Endothelial cell of hepatic sinusoid (primary cell): ENCODE results near the gene GPR87.

Experiments
- in situ Hi-C: cut with HindIII; loops from 2 replicates; pipeline ENCODE4 v1.10.0; 2017; ENCODE audit warnings: low sequenced_read_pairs

The GPR87 gene

GRCh38 chr3:151316267-151316991 is at the start of gene GPR87:
TSS of gene GPR87 (minus strand) at chr3:151316820. CDS start at chr3:151300100, 16,720 bp downstream.
- in situ Hi-C loops: no loop called here

DNA sequence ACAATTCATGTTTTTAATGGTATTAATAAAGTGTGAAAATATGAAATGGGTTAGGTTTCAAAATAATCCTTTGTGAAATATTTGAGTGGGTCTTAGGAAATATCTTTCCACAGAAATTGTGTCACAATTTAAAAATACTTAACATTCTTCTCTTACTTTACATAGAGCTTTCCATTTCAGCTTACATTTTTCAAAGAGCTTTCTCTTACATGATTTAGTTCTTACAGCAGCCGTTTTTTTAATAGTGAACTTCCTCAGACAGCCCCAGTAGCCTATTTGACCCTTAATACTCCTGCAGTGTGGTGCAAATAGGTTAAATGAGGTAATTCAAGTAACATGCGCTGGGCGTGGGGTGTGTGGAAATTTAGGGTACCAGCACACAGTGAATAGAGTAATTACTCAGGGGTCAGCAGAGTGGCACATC is 46.1 kb upstream of the GPR87 start:
- in situ Hi-C loops: no loop called here

DNA sequence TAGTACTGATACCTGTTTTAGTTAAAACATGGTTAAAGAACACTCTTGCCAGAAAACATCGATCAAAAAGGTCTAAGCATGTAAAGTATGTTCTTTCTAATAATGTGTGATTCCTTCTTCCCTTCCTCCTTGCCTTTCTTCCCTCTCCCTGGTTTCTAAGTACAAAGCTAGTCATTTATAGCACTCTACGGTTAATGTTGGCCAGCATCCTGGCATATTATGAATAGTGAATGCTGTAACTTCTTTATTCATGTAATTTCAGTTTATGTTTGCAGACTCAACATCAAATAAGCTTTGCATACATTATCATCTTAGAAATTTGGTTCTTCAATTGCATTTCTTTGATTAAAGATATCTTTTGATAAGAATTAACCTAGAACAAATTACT is 40.8 kb upstream of the GPR87 start:
- in situ Hi-C loops: no loop called here

DNA sequence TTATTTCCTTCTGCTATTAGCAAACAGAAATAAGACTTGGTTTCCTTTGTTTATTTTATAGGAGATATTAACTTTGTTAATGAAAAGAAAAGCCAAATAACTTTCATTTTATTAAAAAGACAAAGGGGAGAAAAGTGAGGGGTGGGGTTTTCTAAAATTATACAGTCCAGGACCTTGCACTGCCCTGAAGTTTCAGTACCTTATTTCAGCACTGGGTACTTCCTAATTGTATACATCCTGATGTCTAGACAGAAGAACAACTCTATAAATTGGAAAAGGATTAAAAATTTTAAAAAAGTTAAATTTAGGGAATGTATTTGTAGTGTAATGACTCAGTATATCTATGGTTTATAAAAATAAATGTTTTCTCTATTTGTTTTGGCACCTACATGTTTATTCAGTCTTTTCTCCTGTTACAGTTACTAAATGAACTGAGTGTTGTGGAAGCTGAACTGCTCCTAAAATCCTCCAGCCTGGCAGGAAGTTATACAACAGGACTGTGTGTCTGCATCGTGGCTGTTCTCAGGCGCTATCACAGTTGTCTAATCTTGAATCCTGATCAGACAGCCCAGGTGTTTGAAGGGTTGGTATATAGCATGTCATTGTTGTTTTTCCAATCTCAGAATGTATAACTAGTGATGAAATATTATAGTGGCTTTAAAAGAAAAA is 40.3 kb upstream of the GPR87 start:
- in situ Hi-C loops: no loop called here

GRCh38 chr3:151351648-151352047 is 35.0 kb upstream of the GPR87 start:
- in situ Hi-C loops: no loop called here

- in situ Hi-C loops: no loop called here
Observed at GRCh38 chr3:151351219-151351618, 34.6 kb upstream of the GPR87 start.

GRCh38 chr3:151350656-151351055 is 34.0 kb upstream of the GPR87 start:
- in situ Hi-C loops: no loop called here

- in situ Hi-C loops: no loop called here
Observed at GRCh38 chr3:151347432-151347831, 30.8 kb upstream of the GPR87 start.

- in situ Hi-C loops: no loop called here
Observed at GRCh38 chr3:151346292-151346691, 29.7 kb upstream of the GPR87 start.

GRCh38 chr3:151345859-151346258 is 29.2 kb upstream of the GPR87 start:
- in situ Hi-C loops: no loop called here

DNA sequence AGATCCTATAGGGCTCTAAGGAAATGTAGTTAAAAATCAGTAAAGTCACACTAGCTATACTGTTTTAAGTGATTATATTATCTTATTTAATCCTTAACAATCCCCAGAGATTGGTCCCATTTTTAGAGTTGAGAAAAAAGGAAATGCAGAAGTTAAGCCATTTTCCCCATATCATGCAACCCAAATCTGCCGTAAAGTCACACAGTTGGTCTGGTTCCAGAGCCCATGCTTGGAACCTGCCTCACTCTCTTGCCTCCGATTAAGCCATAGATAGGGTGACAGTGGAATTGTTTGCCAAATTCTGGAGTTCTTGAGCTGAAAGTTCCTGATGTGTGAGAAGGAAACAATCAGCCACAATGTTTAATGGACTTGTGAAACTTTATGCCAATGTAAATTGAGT is 15.1 kb upstream of the GPR87 start:
- in situ Hi-C loops: no loop called here

- in situ Hi-C loops: no loop called here
Observed at GRCh38 chr3:151330899-151331298, 14.3 kb upstream of the GPR87 start.

DNA sequence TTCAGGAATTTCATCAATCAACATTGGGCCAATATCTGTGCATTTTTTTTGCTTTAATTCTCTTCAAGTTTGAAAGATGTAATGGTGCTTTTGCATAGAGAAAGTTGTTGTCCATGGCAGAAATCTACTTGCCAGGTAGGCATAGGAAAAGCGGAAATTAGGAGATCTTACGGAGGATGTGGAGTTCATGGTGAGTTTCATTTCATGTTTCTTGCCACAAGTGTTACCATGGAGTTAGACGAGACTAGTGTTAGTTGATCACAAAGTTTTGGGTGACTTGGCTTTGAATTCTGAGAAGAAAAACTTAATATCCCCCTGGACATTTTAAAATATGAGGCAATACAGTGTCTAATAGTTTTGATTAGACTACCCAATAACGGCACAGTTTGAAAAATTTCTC is 13.8 kb upstream of the GPR87 start:
- in situ Hi-C loops: no loop called here

DNA sequence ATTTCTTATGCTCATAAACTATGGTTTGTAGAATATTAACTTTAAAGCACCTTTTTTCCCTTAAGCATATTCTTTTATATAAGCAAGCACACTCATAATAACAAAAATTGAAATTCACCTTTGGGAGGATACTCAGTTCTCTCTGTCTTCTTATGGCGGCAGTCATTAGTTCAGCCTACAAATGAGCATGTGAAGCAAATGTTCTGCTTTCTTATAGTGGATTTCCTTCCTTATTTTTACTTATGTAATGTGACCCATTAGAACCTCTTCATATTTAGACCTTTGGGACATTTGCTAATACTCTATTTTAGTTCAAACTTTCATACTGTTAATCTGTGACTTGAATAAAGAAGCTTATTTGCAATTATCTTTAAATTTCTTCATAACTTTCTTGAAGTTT is 12.7 kb upstream of the GPR87 start, which contains the start of gene P2RY13:
TSS of gene P2RY13 (minus strand) at position 187 of the 400 bp plus-strand sequence. CDS start at position 166, 21 bp downstream.
- in situ Hi-C loops: loop anchor here (5.0 kb wide), 1 partner anchor 92 kb away; no protein-coding TSS in a partner anchor

DNA sequence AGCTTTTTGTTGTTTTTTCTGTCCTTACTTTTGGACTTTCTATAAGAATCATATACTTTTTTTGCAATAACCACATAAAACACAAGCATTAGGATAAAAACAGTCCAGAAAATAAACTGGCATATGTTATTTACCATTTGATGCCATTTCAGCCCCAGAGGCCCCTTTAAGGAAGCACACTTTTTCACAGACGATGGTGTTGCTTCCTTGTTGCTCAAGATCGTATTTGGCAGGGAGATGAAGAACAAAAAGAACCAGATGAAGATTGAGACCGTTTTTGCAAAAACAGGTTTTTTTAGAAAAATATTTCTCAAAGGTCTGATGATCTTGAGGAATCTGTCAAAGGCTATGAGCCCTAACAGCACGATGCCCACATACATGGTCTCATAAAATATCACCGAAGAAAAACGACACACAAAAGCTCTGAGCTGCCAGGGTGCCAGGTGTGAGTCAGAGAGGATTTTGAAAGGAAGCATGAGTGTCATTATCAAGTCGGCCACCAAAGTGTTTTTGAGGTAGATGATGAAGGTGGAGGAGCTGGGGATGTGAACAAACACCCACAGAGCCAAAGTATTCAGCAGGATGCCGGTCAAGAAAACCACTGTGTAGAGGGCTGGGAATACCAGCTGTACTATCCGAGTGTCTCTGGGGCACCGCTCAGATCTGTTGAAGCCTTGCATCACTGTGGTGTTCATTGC is 11.8 kb upstream of the GPR87 start:
- in situ Hi-C loops: loop anchor here (5.0 kb wide), 1 partner anchor 91 kb away; no protein-coding TSS in a partner anchor

GRCh38 chr3:151327571-151328198 is 11.1 kb upstream of the GPR87 start:
- in situ Hi-C loops: loop anchor here (5.0 kb wide), 1 partner anchor 90 kb away; no protein-coding TSS in a partner anchor

DNA sequence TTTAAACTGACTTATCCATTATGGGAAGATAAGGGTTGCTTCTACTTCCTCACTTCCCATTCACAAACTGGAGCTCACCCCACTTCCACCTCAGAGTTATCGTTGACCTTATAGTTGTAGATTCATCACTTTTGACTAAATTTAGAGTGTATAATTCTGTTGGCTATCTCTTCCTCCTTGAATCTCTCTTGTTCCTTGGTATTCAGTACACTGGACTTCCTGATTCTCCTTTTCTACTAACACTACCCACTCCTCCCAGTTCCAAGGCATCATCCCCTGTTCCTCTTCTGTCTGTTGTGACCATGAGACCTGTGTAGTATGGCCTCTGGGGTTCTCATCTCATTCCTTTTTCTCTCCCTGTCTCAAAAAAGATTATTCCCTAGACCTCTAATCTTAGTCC is 5.9 kb upstream of the GPR87 start:
- in situ Hi-C loops: no loop called here

DNA sequence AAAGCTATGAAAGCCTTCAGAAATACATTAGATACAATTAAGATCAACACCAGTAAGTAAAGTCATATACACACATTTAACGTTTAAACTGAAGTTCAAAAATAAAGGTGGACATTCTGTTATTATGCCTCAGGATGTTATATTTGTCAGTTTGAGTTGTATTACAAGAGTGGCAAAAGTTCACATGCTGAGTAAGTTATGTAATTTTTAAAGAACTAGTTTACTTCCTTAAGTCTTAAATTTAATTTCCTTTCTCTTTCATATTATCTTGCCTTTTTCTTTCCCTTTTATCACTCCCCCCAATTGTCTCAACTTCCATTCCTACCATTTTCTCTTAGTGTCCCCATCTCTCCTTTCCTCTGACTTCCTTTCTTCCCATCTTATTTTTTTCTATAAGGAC is 4.9 kb upstream of the GPR87 start:
- in situ Hi-C loops: no loop called here

DNA sequence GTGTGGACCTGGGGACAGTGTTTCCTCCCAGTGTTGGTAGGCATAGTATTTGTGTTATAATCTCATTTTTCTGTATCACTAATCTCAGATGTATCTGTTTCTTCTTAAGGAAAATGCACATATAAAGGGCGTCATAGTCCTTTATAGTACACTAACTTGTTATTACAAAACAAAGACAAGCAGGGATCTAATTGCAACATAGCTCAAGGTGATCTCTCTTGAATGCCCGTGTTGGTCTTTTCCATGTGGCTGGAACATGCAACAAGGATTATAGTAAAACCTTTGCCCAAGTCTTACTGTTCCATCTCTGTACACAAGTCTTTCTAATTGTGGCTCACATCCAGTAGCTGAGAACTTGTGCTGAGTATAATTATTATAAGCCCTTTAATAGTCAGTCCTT is 3.5 kb upstream of the GPR87 start:
- in situ Hi-C loops: no loop called here

DNA sequence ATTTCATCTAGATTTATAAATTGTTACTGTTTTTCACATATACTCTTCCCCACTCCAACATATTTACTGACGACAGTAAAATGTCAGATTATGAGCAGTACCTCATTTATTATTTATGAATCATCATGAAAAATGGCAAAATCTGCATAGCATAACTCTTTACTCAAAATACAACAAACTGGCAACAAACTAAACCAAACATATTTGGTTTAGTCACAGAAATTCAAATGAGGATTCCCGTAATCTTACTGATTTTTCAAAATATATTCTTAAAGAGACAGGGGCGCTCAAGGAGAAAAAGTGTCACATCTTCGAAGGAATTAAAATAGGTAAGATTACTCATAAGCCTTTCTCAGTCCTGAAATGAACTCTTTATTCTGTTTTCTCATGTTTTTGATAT is 3.0 kb upstream of the GPR87 start:
- in situ Hi-C loops: no loop called here

- in situ Hi-C loops: no loop called here
Observed at GRCh38 chr3:151318991-151319390, 2.4 kb upstream of the GPR87 start.
